ENCODE measurements around the gene SMIM35.

The SMIM35 gene

DNA sequence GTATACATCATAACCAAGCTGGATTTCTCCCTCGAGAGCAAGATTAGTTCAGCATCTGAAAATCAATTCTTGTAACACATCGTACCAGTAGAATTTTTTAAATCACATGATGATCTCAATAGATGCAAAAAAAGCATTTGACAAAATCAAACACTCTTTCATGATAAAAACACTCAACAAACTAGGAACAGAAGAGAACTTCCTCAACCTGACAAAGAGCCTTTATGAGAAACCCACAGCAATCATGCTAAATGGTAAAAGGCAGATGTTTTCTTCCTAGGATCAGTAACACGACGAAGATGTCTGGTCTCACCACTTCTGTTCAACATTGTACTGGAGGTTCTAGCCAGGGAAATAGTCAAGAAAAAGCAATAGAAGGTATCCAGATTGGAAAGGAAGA, 44.0 kb downstream of the SMIM35 start (continued):
- TF ChIP-seq, protein P1, sequence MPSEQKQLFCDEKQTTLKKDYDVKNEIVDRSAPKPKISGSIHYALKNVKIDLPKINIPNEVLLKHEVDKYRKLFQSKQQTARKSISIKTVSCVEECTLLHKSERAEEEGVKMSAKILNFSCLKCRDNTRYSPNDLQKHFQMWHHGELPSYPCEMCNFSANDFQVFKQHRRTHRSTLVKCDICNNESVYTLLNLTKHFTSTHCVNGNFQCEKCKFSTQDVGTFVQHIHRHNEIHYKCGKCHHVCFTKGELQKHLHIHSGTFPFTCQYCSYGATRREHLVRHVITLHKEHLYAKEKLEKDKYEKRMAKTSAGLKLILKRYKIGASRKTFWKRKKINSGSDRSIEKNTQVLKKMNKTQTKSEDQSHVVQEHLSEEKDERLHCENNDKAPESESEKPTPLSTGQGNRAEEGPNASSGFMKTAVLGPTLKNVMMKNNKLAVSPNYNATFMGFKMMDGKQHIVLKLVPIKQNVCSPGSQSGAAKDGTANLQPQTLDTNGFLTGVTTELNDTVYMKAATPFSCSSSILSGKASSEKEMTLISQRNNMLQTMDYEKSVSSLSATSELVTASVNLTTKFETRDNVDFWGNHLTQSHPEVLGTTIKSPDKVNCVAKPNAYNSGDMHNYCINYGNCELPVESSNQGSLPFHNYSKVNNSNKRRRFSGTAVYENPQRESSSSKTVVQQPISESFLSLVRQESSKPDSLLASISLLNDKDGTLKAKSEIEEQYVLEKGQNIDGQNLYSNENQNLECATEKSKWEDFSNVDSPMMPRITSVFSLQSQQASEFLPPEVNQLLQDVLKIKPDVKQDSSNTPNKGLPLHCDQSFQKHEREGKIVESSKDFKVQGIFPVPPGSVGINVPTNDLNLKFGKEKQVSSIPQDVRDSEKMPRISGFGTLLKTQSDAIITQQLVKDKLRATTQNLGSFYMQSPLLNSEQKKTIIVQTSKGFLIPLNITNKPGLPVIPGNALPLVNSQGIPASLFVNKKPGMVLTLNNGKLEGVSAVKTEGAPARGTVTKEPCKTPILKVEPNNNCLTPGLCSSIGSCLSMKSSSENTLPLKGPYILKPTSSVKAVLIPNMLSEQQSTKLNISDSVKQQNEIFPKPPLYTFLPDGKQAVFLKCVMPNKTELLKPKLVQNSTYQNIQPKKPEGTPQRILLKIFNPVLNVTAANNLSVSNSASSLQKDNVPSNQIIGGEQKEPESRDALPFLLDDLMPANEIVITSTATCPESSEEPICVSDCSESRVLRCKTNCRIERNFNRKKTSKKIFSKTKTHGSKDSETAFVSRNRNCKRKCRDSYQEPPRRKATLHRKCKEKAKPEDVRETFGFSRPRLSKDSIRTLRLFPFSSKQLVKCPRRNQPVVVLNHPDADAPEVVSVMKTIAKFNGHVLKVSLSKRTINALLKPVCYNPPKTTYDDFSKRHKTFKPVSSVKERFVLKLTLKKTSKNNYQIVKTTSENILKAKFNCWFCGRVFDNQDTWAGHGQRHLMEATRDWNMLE (tag by site-specific recombination; conservative IDR thresholded peaks at IDR 0.05; ENCODE audit: low read depth): no peak
- TF ChIP-seq, protein P2, sequence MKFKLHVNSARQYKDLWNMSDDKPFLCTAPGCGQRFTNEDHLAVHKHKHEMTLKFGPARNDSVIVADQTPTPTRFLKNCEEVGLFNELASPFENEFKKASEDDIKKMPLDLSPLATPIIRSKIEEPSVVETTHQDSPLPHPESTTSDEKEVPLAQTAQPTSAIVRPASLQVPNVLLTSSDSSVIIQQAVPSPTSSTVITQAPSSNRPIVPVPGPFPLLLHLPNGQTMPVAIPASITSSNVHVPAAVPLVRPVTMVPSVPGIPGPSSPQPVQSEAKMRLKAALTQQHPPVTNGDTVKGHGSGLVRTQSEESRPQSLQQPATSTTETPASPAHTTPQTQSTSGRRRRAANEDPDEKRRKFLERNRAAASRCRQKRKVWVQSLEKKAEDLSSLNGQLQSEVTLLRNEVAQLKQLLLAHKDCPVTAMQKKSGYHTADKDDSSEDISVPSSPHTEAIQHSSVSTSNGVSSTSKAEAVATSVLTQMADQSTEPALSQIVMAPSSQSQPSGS (tag by site-specific recombination; IDR thresholded peaks at IDR 0.05; ENCODE audit: low read depth): no peak
- TF ChIP-seq ZFHX2 (tag by site-specific recombination; conservative IDR thresholded peaks at IDR 0.05): no peak

DNA sequence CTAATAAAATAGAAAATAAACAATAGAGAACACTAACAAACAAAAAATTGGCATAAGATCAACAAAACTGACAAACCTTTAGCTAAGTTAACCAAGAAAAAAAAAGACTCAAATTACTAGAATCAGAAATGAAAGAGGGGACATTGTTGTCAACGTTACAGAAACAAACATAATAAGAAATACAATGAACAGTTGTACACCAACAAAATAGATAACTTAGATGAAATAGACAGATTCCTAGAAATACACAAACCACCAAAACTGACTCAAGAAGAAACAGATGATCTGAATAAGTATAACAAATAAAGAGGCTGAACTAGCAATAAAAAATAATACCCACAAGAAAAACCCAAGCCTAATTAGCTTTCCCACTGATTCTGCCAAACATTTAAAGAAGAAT, 44.6 kb downstream of the SMIM35 start:
- TF ChIP-seq RBAK (tag by site-specific recombination; IDR thresholded peaks at IDR 0.05) (no peak), ZNF510 (tag by site-specific recombination; IDR thresholded peaks at IDR 0.05; ENCODE audit: insufficient replicate concordance) (no peak), ZBTB1 (tag by site-specific recombination; IDR thresholded peaks at IDR 0.05) (no peak), ZEB2 (tag by site-specific recombination; IDR thresholded peaks at IDR 0.05) (no peak), SCRT1 (tag by site-specific recombination; IDR thresholded peaks at IDR 0.05; ENCODE audit: borderline replicate concordance) (no peak), ZNF530 (tag by site-specific recombination; IDR thresholded peaks at IDR 0.05; ENCODE audit: low read depth) (no peak), KLF1 (tag by site-specific recombination; IDR thresholded peaks at IDR 0.05) (no peak), ZNF501 (tag by site-specific recombination; IDR thresholded peaks at IDR 0.05) (no peak), PRDM1 (tag by site-specific recombination; IDR thresholded peaks at IDR 0.05) (no peak)
- TF ChIP-seq, protein P3, sequence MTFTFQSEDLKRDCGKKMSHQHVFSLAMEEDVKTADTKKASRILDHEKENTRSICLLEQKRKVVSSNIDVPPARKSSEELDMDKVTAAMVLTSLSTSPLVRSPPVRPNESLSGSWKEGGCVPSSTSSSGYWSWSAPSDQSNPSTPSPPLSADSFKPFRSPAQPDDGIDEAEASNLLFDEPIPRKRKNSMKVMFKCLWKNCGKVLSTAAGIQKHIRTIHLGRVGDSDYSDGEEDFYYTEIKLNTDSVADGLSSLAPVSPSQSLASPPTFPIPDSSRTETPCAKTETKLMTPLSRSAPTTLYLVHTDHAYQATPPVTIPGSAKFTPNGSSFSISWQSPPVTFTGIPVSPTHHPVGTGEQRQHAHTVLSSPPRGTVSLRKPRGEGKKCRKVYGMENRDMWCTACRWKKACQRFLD (tag by site-specific recombination; IDR thresholded peaks at IDR 0.05): no peak
- Histone ChIP-seq H3K36me3 (ENCODE audit: control insufficient read depth in 2 of 2, insufficient read depth in 1 of 2, low read length in 2 of 2) (no peaks in the 10 kb centered on the region), H3K9me3 (ENCODE audit: control insufficient read depth, insufficient read depth, low read depth, low read length) (no peaks in the 10 kb centered on the region), H3K27ac (ENCODE audit: extremely low read depth, low read depth, low read length) (no peak overlapping the region), H3K4me3 (ENCODE audit: low read depth, low read length) (no peak overlapping the region), H3K4me1 (ENCODE audit: control insufficient read depth, insufficient read depth, low read length) (no peaks in the 10 kb centered on the region)
- ChIA-PET CTCF (interaction anchor here (0.6 to 0.8 kb wide), 3 partner anchors 95 to 213 kb away, joined by 3 to 4 read pairs (median 3); no protein-coding TSS in a partner anchor), POLR2A (no interaction called here)

DNA sequence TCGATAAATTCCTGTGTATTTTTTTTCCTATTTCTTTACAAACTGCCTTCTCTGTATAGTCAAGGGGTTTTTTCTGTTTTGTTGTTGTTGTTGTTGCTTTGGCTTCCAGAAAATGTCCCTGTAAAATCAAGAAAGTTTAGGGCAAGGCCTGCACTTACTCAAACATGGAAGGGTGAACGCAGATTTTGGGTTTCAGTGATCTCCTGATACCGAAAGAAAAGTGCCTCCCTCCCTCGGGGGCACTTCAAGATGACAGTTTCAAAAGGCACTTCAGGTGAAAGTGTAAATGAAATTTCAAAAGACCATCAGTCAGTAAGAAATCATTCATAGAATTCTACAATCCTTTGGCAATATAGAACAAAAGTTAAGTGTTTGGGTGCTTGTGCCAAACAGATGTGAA, 53.3 kb downstream of the SMIM35 start:
- Histone ChIP-seq H3K36me3 (ENCODE audit: control insufficient read depth in 2 of 2, insufficient read depth in 1 of 2, low read length in 2 of 2) (no peaks in the 10 kb centered on the region), H3K27ac (ENCODE audit: extremely low read depth, low read depth, low read length) (no peak overlapping the region), H3K4me1 (ENCODE audit: control insufficient read depth, insufficient read depth, low read length) (no peaks in the 10 kb centered on the region), H3K9me3 (ENCODE audit: control insufficient read depth, insufficient read depth, low read depth, low read length) (no peaks in the 10 kb centered on the region), H3K4me3 (ENCODE audit: low read depth, low read length) (no peak overlapping the region)
- POLR2A ChIA-PET: no interaction called here
- CTCF ChIA-PET: interaction anchor here (0.5 kb wide), 1 partner anchor 40 kb away, joined by 4 read pairs; no protein-coding TSS in a partner anchor
- TF ChIP-seq KLF7 (tag by site-specific recombination; IDR thresholded peaks at IDR 0.05; ENCODE audit: borderline replicate concordance): no peak
- TF ChIP-seq ZNF394 (tag by site-specific recombination; IDR thresholded peaks at IDR 0.05; ENCODE audit: borderline replicate concordance): no peak
- no peak for TF ChIP-seq ZNF221 (tag by site-specific recombination; IDR thresholded peaks at IDR 0.05; ENCODE audit: borderline replicate concordance)
- TF ChIP-seq ZNF416 (tag by site-specific recombination; IDR thresholded peaks at IDR 0.05): no peak
- no peak for TF ChIP-seq GLI4 (tag by site-specific recombination; IDR thresholded peaks at IDR 0.05)
- no peak for TF ChIP-seq KLF9 (tag by site-specific recombination; IDR thresholded peaks at IDR 0.05; ENCODE audit: low read depth)
- TF ChIP-seq, protein P4, sequence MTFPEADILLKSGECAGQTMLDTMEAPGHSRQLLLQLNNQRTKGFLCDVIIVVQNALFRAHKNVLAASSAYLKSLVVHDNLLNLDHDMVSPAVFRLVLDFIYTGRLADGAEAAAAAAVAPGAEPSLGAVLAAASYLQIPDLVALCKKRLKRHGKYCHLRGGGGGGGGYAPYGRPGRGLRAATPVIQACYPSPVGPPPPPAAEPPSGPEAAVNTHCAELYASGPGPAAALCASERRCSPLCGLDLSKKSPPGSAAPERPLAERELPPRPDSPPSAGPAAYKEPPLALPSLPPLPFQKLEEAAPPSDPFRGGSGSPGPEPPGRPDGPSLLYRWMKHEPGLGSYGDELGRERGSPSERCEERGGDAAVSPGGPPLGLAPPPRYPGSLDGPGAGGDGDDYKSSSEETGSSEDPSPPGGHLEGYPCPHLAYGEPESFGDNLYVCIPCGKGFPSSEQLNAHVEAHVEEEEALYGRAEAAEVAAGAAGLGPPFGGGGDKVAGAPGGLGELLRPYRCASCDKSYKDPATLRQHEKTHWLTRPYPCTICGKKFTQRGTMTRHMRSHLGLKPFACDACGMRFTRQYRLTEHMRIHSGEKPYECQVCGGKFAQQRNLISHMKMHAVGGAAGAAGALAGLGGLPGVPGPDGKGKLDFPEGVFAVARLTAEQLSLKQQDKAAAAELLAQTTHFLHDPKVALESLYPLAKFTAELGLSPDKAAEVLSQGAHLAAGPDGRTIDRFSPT (tag by site-specific recombination; IDR thresholded peaks at IDR 0.05): no peak
- no peak for TF ChIP-seq ZNF473 (tag by site-specific recombination; IDR thresholded peaks at IDR 0.05)
- no peak for TF ChIP-seq ZFP41 (tag by site-specific recombination; IDR thresholded peaks at IDR 0.05; ENCODE audit: borderline replicate concordance)
- no peak for TF ChIP-seq ZNF239 (tag by site-specific recombination; IDR thresholded peaks at IDR 0.05)
- TF ChIP-seq, protein P5, sequence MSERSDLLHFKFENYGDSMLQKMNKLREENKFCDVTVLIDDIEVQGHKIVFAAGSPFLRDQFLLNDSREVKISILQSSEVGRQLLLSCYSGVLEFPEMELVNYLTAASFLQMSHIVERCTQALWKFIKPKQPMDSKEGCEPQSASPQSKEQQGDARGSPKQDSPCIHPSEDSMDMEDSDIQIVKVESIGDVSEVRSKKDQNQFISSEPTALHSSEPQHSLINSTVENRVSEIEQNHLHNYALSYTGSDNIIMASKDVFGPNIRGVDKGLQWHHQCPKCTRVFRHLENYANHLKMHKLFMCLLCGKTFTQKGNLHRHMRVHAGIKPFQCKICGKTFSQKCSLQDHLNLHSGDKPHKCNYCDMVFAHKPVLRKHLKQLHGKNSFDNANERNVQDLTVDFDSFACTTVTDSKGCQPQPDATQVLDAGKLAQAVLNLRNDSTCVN (tag by site-specific recombination; optimal IDR thresholded peaks at IDR 0.05): no peak
